HG02642 (cell line): ENCODE measurements around the gene MARS2.
"Not testable (repeated sequence)": the region's sequence is repeated elsewhere in the genome, so short reads cannot be mapped to it uniquely, and the experiment has no call there.

ENCODE experiments used
- ATAC-seq: cut with Tn5 transposase; IDR thresholded peaks from one replicate; pipeline ENCODE4 v1.9.1; 2021; ENCODE audit warnings: mild to moderate bottlenecking; ENCODE audit not compliant: unreplicated experiment, poor library complexity

The MARS2 gene

GRCh38 chr2:197705121-197705911, at the start of gene MARS2:
TSS of gene MARS2 (plus strand) at chr2:197705369. CDS start at chr2:197705406, 37 bp downstream.
- ATAC-seq = peak; percentile 91

DNA sequence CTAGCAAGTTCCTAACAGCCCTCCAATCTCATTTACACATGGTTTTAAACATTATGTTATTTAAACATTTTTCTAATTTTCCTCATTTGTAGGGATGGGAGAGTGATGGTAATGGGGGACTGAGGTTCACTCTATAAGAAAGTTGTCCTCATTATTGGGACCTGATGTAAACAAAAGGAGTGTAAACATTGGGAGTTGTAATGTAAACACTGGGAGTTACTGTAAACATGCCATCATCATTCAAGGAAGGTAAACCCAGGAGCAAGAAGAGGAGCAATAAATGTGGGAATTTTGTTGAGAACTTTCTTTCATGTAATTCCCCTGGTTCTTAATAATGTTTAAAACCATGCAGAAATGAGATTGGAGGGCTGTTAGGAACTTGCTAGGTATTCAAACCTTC, 47.6 kb upstream of the MARS2 start:
- ATAC-seq = no peak

- no peak for ATAC-seq
These were observed 43.5 kb upstream of the MARS2 start for GRCh38 chr2:197661626-197662025.

GRCh38 chr2:197666277-197666676, 38.9 kb upstream of the MARS2 start:
- no peak for ATAC-seq

DNA sequence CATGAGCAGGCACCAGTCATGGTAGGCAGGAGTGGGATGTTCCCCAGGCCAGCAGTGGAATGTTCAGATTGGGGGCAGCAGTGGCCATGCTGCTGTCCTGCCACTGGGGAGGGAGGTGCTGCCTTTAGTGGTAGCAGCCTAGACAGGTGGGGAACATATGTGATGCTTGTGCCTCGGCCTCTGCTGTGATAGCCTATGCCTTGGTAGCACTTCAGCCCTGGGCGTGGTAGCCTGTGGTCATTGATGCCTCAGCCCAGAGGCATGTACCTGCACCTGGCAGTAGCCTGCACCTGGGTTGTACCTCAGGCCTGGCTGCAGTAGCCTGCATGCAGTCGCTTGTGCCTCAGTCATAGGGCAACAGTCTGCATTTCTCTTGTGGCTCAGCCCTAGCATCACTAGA, 36.9 kb upstream of the MARS2 start:
- ATAC-seq = no peak

DNA sequence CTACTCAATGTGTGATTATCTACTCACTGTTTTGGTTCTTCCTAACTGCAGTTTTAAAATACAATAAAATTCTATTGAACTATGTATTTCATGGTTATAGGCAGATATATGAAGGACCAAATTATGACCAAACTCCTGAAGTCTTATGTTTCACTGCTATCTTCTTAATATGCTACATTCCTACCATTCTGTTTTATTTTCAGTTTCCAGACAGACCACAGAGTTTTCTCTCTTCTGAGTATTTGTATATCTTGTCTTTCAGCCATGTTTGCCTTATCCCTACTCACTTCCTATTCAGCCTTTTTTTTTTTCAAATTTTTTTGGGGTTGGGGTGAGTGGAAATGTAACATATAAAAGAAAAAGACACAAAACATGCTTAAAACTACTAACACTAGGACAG, 36.1 kb upstream of the MARS2 start:
- no peak for ATAC-seq

GRCh38 chr2:197672371-197672893, 32.7 kb upstream of the MARS2 start:
- no peak for ATAC-seq

GRCh38 chr2:197673106-197673505, 32.1 kb upstream of the MARS2 start:
- ATAC-seq = no peak

GRCh38 chr2:197673606-197674005, 31.6 kb upstream of the MARS2 start:
- ATAC-seq = no peak

DNA sequence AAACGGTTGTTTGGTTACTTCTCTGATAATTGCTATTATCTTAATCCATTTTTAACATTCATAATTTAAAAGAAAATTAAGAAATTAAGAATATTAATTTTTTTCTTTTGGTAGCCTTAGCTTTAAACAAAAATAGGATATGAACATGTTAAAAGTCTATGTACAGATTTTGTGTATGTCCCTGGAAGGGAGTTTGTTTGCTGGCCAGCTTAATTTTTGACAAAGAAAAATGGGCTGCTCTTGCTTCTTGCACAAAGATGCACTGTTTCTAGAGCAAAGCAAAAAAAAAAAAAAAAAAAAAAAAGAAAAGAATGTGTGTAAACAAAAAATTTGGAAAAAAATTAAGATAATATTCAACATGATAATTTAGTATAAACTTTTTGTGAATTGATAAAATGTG, 31.1 kb upstream of the MARS2 start:
- ATAC-seq = no peak

- ATAC-seq = no peak
These were observed 30.6 kb upstream of the MARS2 start for GRCh38 chr2:197674591-197674990.

DNA sequence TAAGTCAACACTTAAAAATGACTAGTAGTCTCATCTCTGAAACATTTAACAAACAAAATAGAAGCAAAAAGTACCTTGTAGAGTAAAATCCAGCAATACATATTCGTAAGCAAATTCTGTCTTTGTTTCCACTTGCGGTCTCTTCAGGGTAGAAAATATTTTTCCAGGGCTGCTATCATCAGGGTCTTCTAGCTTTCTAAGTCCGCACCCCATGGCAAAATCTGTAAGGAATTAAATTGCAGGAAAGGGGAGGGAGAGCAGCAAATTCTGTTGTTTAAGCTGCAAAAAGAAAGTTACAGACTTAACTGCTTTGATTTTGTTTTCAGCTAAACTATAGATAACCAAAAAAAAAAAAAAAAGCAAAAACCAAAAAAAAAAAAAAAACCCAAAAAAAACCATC, 29.9 kb upstream of the MARS2 start, which contains the start of gene RFTN2:
TSS of gene RFTN2 (minus strand) at position 342 of the 400 bp plus-strand sequence. CDS start at position 213, 129 bp downstream.
- no peak for ATAC-seq

DNA sequence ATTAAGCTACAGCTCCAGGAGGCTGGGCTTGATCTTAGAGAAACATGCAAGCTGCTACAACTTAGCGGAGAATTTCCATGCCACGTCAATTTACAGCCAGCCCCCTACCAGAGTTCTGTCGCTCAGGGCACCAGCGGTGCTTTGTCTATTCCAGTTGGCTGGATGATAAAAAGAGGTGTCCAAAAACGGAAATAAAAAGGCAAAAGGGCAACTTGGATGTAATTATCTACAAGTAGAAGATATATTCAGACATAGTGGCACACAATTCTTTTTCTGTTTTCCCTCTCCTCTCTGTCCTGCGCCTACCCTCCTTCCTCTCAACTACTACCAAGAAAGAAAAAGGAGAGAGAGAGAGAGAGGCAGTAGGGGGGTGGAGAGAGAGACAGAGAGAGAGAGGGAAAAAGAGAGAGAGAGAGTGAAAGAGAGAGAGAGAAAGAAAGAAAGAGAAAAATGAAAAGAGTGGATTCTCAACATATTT, 29.4 kb upstream of the MARS2 start:
- no peak for ATAC-seq

DNA sequence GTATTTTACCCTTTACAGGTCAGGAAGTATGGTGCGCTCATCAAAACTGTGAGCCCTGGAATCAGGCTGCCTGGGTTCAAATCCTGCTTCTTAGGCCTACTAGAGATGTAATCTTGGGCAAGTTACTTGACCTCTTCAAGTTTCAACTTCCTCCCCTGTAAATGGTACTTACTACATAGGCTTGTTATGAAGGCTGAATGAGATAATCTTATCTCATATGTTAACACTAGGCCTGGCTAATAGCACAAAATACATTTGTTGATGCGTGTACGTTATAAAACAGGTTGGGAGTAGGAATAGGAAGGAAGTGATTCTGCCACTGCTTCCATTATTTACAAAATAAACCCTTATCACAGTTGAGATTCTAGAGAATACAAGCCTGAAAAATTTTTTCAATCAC, 28.1 kb upstream of the MARS2 start:
- no peak for ATAC-seq

DNA sequence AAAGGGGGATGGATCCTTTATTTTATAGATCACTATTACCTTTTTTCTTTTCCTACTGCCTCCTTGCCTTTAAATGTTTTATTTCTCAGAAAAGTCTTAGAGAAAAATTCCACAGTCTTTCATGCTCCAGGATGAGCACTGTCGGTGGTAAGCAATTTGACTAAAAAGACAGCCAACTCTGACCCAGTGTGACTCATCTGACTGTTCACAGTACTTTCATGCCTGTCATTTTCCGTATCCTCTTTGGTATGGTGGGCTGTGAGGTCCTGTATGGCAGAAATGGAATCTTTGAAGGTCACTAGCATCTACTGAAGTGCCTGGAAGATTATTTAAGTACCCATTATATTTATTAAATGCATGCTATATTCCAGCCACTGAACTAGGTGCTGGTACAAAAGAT, 27.7 kb upstream of the MARS2 start:
- ATAC-seq = no peak

- not testable (repeated sequence) for ATAC-seq
These were observed 10.0 kb upstream of the MARS2 start for GRCh38 chr2:197695206-197695605.

DNA sequence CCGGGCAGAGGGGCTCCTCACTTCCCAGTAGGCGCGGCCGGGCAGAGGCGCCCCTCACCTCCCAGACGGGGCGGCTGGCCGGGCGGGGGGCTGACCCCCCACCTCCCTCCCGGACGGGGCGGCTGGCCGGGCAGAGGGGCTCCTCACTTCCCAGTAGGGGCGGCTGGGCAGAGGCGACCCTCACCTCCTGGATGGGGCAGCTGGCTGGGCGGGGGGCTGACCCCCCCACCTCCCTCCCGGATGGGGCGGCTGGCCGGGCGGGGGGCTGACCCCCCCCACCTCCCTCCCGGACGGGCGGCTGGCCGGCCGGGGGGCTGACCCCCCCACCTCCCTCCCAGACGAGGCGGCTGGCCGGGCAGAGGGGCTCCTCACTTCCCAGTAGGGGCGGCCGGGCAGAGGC, 9.2 kb upstream of the MARS2 start:
- ATAC-seq = not testable (repeated sequence)

- ATAC-seq = not testable (repeated sequence)
These were observed 8.6 kb upstream of the MARS2 start for GRCh38 chr2:197696571-197696970.

DNA sequence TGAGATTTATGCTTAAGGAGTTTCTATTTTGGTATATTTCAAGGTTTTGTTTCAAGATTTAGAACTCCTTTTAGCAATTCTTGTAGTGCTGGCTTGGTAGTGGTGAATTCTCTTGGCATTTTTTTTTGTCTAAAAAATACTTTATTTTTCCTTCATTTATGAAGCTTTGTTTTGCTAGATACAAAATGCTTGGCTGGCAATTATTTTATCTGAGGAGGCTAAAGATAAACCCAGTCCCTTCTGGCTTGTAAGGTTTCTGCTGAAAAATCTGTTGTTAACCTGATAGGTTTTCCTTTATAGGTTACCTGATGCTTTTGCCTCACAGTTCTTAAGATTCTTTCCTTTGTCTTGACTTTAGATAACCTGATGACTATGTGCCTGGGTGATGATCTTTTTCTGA, 5.4 kb upstream of the MARS2 start:
- not testable (repeated sequence) for ATAC-seq

- ATAC-seq = no peak
These were observed 4.2 kb upstream of the MARS2 start for GRCh38 chr2:197700960-197701359.

DNA sequence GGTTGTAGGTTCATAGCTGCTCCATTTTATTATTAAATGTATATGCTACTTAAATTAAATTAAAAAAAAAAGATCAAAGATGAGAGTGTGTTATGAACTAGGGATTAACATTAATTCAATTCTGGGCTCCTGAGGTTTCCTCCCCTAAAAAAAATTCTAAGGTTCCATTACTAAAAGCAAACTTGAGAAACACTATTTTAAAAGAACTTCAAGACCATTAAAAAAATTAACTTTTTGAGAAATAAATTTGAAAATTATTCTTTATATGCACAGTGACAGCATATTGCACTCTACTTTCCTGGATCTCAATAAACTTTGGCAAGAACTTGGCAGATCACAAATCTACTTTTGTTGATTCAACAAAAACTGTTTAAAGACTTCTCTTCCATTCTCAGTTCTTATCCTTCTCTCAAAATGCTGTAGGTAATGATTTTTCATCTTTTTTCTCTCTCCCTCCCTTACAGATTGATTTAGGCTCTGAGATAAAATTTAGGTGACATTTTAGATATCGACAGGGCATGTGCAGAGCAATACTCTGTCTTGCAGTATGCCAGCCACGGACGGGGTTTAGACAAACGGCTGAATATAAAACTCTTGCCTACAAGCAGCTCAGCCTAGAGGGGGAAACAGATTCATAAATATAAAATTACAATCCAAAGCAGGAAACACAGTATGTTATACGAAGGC, 592 bp upstream of the MARS2 start:
- peak; percentile 35 for ATAC-seq
